ENCODE data around the gene DISC1. TPM values are rescaled to one million over a fixed set of nuclear protein-coding genes. Genes with fewer than 3 reads are reported as not detected.

DISC1 gene
- total RNA-seq, 2 experiments from 2014 or later = 9.8 to 11.2 TPM

DNA sequence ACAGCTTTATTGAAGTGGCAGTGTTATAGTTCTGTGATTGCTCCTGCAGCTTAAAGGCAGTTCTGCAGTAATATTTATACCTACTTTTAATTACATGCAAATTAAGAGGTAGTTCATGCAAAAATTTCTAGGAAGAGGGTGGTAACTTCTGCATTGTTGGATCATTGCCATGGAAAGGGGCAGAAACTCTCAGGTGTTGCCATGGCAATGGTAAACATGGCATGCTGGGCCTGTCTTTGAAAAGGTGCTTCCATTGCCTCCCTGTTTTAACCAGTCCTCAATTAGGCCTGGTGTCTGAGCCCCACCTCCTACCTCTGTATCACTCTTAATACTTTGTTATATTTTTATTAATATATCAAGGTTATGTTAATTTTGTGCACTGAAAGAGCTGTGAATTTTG lies 104.7 kb downstream of the DISC1 start:
- Mint-ChIP-seq H3K36me3 (no peaks in the 10 kb centered on the region), H3K4me3 (no peak overlapping the region), H3K27me3 (no peaks in the 10 kb centered on the region), H3K27ac (no peak overlapping the region), H3K4me1 (no peaks in the 10 kb centered on the region), H3K9me3 (peaks cover 1% of the 10 kb centered on the region)
- DNase-seq = no peak
- POLR2A ChIA-PET = no interaction called here
- no peak for ATAC-seq (ENCODE audit: low read depth)

DNA sequence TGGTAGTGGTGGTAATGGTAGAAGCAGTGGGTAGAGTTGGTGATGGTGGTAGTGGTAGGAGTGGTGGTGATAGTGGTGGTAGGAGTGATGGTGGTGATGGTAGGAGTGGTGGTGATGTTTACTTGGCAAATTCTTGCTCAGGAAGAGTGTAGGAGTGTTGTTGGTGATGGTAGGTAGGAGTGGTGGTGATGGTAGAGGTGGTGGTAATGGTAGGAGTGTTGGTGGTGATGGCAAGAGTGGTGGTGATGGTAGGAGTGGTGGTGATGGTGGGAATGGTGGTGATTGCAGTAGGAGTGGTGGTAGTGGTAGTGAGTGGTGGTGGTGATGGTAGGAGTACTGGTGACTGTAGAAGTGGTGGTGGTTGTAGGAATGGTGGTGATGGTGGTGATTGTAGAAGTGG lies 106.5 kb downstream of the DISC1 start:
- DNase-seq = no peak
- H3K27me3 Mint-ChIP-seq = no peaks in the 10 kb centered on the region
- no peaks in the 10 kb centered on the region for H3K4me1 Mint-ChIP-seq
- peaks cover 1% of the 10 kb centered on the region for H3K9me3 Mint-ChIP-seq
- no peak overlapping the region for H3K4me3 Mint-ChIP-seq
- no peak overlapping the region for H3K27ac Mint-ChIP-seq
- no peak for ATAC-seq (ENCODE audit: low read depth)
- POLR2A ChIA-PET = no interaction called here
- no peaks in the 10 kb centered on the region for H3K36me3 Mint-ChIP-seq

DNA sequence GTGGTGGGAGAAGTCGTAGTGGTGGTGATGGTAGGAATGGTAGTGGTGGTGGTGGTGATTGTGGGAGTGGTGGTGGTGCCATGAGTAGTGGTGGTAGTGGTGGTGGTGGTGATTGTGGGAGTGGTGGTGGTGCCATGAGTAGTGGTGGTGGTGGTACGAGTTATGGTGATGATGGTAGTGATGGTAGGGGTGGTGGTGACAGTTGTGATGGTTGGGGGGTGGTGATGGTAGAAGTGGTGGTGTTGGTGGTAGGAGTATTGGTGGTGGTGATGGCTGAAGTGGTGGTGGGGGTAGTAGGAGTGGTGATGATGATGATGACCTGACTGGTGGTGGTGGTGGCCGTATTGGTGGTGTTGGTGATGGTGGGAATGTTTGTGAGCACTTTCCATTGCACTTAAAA lies 107.1 kb downstream of the DISC1 start:
- no peaks in the 10 kb centered on the region for H3K4me1 Mint-ChIP-seq
- peaks cover 1% of the 10 kb centered on the region for H3K9me3 Mint-ChIP-seq
- POLR2A ChIA-PET = no interaction called here
- no peaks in the 10 kb centered on the region for H3K36me3 Mint-ChIP-seq
- H3K4me3 Mint-ChIP-seq = no peak overlapping the region
- DNase-seq = no peak
- no peaks in the 10 kb centered on the region for H3K27me3 Mint-ChIP-seq
- no peak overlapping the region for H3K27ac Mint-ChIP-seq
- no peak for ATAC-seq (ENCODE audit: low read depth)

DNA sequence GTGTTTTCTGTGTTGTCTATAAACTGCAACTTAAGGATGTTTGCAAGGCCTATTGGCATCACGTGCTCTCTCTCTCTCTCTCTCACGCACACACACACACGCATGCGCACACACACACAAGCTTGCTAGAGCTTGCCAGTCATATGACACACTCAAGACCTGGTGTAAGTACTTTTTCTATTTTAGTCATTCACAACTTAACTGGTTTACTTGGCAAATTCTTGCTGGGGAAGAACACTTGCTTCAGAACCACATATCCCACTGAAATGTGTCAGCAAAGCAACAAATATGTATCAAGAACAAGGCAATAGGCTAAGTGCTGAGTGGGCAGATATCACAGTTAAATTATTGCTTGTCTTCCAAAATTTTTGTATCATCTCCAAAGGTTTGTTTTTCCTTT lies 107.8 kb downstream of the DISC1 start:
- POLR2A ChIA-PET = no interaction called here
- H3K27me3 Mint-ChIP-seq = no peaks in the 10 kb centered on the region
- no peak overlapping the region for H3K4me3 Mint-ChIP-seq
- no peak overlapping the region for H3K27ac Mint-ChIP-seq
- no peak for ATAC-seq (ENCODE audit: low read depth)
- DNase-seq = no peak
- H3K4me1 Mint-ChIP-seq = no peaks in the 10 kb centered on the region
- peaks cover 7% of the 10 kb centered on the region for H3K36me3 Mint-ChIP-seq
- H3K9me3 Mint-ChIP-seq = peaks cover 4% of the 10 kb centered on the region

DNA sequence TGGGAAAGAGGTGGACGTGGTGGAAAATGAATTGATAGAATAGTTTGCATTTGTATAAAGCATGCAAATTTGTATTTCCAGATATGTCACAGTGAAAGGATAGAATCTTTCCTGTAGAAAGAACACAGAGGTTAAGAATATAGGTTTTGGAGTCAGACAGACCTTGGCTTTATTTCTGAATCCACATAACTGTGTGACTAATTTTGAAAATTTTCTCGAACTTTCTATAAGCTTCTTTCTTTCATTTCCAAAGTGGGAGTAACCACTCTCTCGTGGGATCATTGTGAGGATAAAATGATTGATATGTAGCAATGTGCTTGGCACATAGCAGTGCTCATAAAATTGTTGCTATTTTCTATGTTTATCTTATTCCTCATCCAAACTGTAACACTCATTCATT lies 108.8 kb downstream of the DISC1 start:
- no peak overlapping the region for H3K4me3 Mint-ChIP-seq
- no peak for ATAC-seq (ENCODE audit: low read depth)
- H3K4me1 Mint-ChIP-seq = no peaks in the 10 kb centered on the region
- no peaks in the 10 kb centered on the region for H3K27me3 Mint-ChIP-seq
- no peak overlapping the region for H3K27ac Mint-ChIP-seq
- peaks cover 5% of the 10 kb centered on the region for H3K9me3 Mint-ChIP-seq
- peaks cover 7% of the 10 kb centered on the region for H3K36me3 Mint-ChIP-seq
- POLR2A ChIA-PET = no interaction called here
- DNase-seq = no peak

DNA sequence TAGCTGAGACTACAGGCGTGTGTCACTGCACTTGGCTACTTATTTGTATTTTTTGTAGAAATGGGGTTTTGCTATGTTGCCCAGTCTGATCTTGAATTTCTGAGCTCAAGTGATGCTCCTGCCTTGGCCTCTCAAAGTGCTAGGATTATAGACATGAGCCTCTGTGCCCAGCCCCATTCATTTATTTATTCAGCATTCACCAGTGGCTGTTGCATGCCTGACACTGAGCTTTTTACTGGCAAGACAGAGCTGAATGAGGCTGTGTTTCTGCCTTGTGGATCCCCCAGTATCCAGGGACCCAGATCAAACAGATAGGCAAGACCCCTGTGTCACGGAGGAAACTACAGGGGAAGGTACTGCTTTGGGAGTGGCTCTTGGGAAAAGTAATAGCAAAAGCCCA lies 109.4 kb downstream of the DISC1 start:
- ATAC-seq (ENCODE audit: low read depth) = no peak
- no peaks in the 10 kb centered on the region for H3K4me1 Mint-ChIP-seq
- H3K9me3 Mint-ChIP-seq = peaks cover 6% of the 10 kb centered on the region
- no peaks in the 10 kb centered on the region for H3K27me3 Mint-ChIP-seq
- no peak for DNase-seq
- no peak overlapping the region for H3K4me3 Mint-ChIP-seq
- H3K27ac Mint-ChIP-seq = no peak overlapping the region
- H3K36me3 Mint-ChIP-seq = peaks cover 9% of the 10 kb centered on the region
- POLR2A ChIA-PET = no interaction called here

DNA sequence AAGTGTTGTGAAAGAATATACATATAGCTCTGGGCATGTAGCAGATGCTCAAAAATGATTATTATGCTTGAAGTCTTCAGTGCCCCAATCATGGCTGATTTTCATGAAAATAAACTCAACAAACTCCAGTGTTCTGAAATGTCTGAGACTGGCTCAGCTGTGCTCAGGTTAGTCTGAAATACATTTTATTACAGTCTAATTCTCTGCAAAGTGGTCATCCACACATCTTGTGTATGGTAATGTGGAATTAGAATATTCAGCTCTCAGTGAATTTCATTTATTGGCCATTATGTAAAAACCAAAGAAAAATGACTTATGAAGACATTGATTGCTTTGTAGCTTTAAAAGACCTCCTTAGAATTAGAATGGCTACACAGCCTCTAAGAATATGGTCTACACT lies 109.9 kb downstream of the DISC1 start:
- H3K36me3 Mint-ChIP-seq = peaks cover 10% of the 10 kb centered on the region
- H3K4me1 Mint-ChIP-seq = no peaks in the 10 kb centered on the region
- no peaks in the 10 kb centered on the region for H3K27me3 Mint-ChIP-seq
- DNase-seq (no peak), ATAC-seq (ENCODE audit: low read depth) (no peak)
- H3K4me3 Mint-ChIP-seq = no peak overlapping the region
- H3K9me3 Mint-ChIP-seq = peaks cover 7% of the 10 kb centered on the region
- no peak overlapping the region for H3K27ac Mint-ChIP-seq
- POLR2A ChIA-PET = no interaction called here

DNA sequence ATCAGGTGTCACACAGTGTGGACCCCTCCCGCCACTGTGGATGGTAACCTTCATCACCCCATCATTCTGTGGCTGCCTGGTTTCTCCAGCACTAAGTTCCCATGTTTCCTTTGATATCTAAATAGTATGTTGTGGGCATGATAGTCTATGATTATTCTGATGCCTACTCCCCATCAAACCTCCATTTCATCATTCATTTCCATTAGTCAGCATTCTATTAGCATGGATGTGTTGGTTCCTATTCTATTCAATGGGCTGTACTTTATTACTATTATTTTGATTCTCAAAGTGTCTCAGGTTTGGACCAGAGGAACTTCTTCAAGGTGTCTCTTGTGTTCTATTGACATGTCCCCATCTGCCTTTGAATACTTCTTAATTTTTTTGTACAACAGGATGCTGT lies 112.0 kb downstream of the DISC1 start:
- no peaks in the 10 kb centered on the region for H3K27me3 Mint-ChIP-seq
- POLR2A ChIA-PET = no interaction called here
- DNase-seq = no peak
- H3K4me1 Mint-ChIP-seq = no peaks in the 10 kb centered on the region
- ATAC-seq (ENCODE audit: low read depth) = no peak
- peaks cover 10% of the 10 kb centered on the region for H3K36me3 Mint-ChIP-seq
- no peak overlapping the region for H3K4me3 Mint-ChIP-seq
- H3K9me3 Mint-ChIP-seq = peaks cover 6% of the 10 kb centered on the region
- H3K27ac Mint-ChIP-seq = no peak overlapping the region

DNA sequence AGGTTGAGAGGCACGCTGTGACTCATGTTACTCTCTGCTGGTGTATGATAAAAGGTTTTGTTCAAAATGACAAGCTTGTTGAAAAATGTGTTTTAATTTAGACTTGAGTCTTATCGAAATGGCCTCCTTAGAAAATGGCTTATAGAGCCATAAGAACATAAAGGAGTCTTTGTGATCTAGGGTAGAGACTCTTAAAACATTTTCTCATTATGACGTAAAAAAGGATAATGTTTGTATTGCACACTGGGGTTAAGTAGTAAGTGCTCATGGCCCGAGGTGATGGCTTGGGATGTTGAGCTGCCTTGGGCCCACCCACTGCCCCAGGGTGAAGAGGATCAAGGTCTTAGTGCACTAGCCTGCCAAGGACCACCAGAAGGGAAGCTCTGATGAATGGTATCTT lies 117.4 kb downstream of the DISC1 start:
- DNase-seq (no peak), ATAC-seq (ENCODE audit: low read depth) (no peak)
- Mint-ChIP-seq H3K9me3 (peaks cover 6% of the 10 kb centered on the region), H3K4me1 (no peaks in the 10 kb centered on the region), H3K27ac (no peak overlapping the region), H3K4me3 (no peak overlapping the region), H3K27me3 (no peaks in the 10 kb centered on the region), H3K36me3 (peaks cover 9% of the 10 kb centered on the region)
- POLR2A ChIA-PET = no interaction called here

DNA sequence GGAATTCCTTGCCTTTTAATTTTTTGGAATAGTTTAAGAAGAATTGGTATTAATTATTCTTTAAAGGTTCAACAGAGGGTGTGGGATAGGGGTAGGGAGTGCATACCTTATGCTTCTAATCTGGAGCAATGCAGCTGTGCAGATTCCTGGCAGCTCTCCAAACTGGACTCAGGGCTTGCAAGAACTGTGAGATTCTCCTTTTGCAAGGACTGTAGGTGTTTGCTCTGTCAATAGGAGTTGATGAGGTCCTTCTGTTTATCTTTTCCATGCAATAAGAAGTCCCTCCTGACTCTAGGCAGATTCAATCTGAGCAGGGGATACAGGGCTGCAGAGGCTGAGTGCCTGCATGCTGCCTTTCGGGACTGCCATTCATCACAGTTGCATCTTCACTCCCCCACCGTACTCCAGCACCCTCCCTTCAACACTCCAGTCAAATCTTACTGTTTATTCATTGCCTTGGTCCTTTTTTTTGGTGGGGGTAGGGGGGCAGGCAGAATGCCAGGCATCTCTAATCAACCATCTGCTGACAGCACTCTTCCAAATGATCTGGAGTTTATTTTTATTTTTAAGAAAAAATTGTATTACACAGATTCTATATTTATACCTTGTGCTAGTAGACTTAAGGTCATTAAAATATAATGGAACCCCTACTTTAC lies 122.3 kb downstream of the DISC1 start:
- DNase-seq = no peak
- Mint-ChIP-seq H3K36me3 (peaks cover 29% of the 10 kb centered on the region), H3K9me3 (peaks cover 10% of the 10 kb centered on the region), H3K4me1 (no peaks in the 10 kb centered on the region), H3K27ac (no peak overlapping the region), H3K4me3 (no peak overlapping the region), H3K27me3 (no peaks in the 10 kb centered on the region)
- POLR2A ChIA-PET = no interaction called here
- ATAC-seq (ENCODE audit: low read depth) = no peak

DNA sequence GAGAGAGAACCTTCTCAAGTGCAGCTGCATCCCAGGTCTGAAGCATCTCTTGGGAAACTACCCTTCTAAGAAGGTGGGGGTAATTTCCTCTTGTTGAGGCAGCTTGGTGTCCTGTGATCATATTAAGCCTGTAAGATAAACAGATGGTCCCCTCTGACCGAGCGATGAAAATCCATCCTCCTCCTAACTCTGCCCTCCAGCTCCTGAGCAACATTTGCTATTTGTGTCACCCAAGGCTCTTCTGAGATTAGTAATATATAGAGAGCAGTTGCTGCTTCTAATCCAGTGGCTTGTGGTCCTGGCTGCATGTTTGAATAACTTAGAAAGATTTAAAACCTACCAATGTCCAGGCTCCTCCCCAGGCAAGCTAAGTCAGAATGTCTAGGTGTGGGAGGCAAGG lies 123.7 kb downstream of the DISC1 start:
- DNase-seq (no peak), ATAC-seq (ENCODE audit: low read depth) (no peak)
- Mint-ChIP-seq H3K36me3 (peaks cover 38% of the 10 kb centered on the region), H3K27me3 (no peaks in the 10 kb centered on the region), H3K4me1 (no peaks in the 10 kb centered on the region), H3K4me3 (no peak overlapping the region), H3K27ac (no peak overlapping the region), H3K9me3 (peaks cover 14% of the 10 kb centered on the region)
- POLR2A ChIA-PET = interaction anchor here (0.8 kb wide), 1 partner anchor 16 kb away, joined by 3 read pairs; no protein-coding TSS in a partner anchor

DNA sequence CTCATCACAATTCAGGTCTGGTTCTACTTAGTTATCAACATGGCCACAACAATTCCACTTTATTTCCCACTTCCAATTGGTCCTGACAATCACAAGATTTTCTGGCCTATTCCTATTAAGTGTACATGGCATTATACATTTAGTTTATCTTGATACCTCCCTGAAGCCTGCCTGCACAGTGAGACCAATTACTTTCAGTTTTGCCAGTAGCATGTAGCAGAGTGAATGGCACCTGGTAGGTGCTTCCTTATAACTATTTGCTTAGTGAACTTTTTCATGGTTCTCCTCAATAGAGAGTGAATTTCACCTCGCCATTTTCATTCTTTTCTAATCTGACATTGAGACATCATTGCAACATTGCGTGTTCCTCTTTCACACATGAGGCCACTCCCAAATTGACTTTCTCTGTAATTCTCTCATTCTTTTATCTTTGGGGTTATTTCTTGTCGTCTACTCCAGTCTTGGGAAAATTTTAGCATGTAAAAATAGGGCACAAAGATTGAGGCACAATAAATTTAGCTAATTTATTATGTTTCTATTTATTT lies 124.3 kb downstream of the DISC1 start:
- Mint-ChIP-seq H3K27me3 (no peaks in the 10 kb centered on the region), H3K4me3 (no peak overlapping the region), H3K9me3 (peaks cover 14% of the 10 kb centered on the region), H3K4me1 (no peaks in the 10 kb centered on the region), H3K27ac (no peak overlapping the region), H3K36me3 (peaks cover 40% of the 10 kb centered on the region)
- POLR2A ChIA-PET = no interaction called here
- ATAC-seq (ENCODE audit: low read depth) = no peak
- DNase-seq = no peak

DNA sequence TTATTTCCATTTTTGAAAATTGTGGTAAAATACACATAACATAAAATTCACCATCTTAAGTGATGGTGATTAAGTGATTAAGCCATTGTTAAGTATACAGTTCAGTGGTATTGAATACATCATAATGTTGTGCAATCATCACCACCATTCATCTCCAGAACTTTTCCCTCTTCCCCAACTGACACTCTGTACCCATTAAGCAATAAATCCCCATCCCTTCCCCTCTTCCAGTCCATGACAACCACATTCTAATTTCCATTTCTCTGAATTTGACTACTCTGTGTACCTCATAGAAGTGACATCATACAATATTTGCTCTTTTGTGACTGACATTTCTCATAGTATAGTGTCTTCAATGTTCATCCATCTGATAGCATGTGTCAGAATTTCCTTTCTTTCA lies 124.8 kb downstream of the DISC1 start:
- H3K4me1 Mint-ChIP-seq = no peaks in the 10 kb centered on the region

DNA sequence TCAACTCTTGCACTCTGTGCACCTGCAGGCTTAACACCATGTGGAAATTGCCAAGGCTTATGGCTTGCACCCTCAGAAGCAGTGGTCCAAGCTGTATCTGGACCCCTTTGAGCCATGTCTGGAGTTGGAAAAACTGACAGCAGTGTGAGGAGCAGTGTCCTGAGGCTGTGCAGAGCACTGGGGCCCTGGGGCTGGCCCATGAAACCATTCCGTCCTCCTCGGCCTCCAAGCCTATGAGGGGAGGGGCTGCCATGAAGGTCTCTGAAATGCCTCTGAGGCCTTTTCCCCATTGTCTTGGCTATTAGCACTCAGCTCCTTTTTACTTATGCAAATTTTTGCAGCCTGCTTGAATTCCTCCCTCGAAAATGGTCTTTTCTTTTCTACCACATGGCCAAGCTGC lies 126.7 kb downstream of the DISC1 start:
- Mint-ChIP-seq H3K36me3 (peaks cover 41% of the 10 kb centered on the region), H3K4me3 (no peak overlapping the region), H3K27ac (no peak overlapping the region), H3K27me3 (no peaks in the 10 kb centered on the region), H3K4me1 (no peaks in the 10 kb centered on the region), H3K9me3 (peaks cover 14% of the 10 kb centered on the region)
- no peak for ATAC-seq (ENCODE audit: low read depth)
- DNase-seq = no peak
- POLR2A ChIA-PET = no interaction called here

More for the DNA sequence above, 124.8 kb downstream of the DISC1 start:
- H3K27ac Mint-ChIP-seq = no peak overlapping the region
- H3K9me3 Mint-ChIP-seq = peaks cover 14% of the 10 kb centered on the region
- DNase-seq (no peak), ATAC-seq (ENCODE audit: low read depth) (no peak)
- POLR2A ChIA-PET = no interaction called here
- H3K4me3 Mint-ChIP-seq = no peak overlapping the region
- peaks cover 41% of the 10 kb centered on the region for H3K36me3 Mint-ChIP-seq
- H3K27me3 Mint-ChIP-seq = no peaks in the 10 kb centered on the region

DNA sequence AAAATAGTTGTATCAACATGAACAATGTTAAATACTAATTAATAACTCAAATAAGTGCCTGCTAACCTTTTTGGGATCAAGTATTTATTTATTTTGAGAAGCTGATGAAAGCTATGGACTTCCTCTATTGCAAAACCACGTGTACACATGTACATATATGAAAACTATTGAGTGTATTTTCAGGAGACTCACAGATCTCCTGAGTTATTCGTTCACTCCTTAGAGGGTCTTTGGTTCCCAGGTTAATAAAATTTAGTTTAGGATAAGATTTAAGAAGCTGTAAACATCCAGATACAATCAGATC lies 130.5 kb downstream of the DISC1 start:
- DNase-seq (no peak), ATAC-seq (ENCODE audit: low read depth) (peak; percentile 18)
- H3K4me1 Mint-ChIP-seq = no peaks in the 10 kb centered on the region
- no peak overlapping the region for H3K27ac Mint-ChIP-seq
- peaks cover 9% of the 10 kb centered on the region for H3K9me3 Mint-ChIP-seq
- no peaks in the 10 kb centered on the region for H3K27me3 Mint-ChIP-seq
- POLR2A ChIA-PET = no interaction called here
- H3K4me3 Mint-ChIP-seq = no peak overlapping the region
- H3K36me3 Mint-ChIP-seq = peaks cover 32% of the 10 kb centered on the region
